ENCODE results near the gene GOLPH3L. TPM values are rescaled to one million over a fixed set of nuclear protein-coding genes. Genes with fewer than 3 reads are reported as not detected.
A peak's percentile ranks its signal among the peaks of the same experiment; 100 is the strongest.

GOLPH3L gene
- total and polyA plus RNA-seq, 2 donors (not counting 1 experiment from before 2014, with no cell fraction given): 7.4 to 25.3 TPM

DNA sequence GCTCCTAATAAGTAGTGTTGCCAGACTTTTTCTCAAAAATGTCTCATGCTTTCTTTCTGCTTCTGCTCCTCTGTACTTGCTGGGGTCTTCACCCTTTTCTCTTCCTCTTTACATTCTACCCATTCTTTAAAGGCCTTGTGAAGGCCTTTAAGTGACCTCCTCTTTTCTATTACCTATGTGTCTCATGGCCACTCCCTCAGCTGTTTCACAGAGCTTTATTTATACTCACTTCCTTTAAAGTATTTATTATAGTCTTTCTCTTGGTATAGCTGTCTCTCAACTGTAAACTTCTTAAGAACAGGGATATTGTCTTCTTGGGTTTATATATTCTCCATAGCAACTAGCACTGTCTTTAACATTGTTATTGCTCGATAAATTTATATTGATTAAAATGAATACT is 792 bp downstream of the GOLPH3L start:
- Histone ChIP-seq H3K79me2 (ENCODE audit: control insufficient read depth, insufficient read depth, low read length) (peaks cover 13% of the 10 kb centered on the region), H3K9ac (ENCODE audit: low read length) (peak overlapping the region; percentile 91), H3K9me3 (ENCODE audit: control extremely low read depth in 1 of 3, control insufficient read depth in 2 of 3, insufficient read depth in 1 of 3, low read length in 2 of 3) (no peaks in the 10 kb centered on the region), H4K20me1 (ENCODE audit: control insufficient read depth, insufficient read depth, low read length, poor library complexity, severe bottlenecking) (no peaks in the 10 kb centered on the region), H3K27ac (ENCODE audit: low read length in 2 of 2) (peak overlapping the region in 1 of 2 donors; percentile 47), H3K4me1 (ENCODE audit: control insufficient read depth in 2 of 2, insufficient read depth in 2 of 2, low read length in 2 of 2) (peaks cover 4 to 11% of the 10 kb centered on the region in 2 donors), H2AFZ (ENCODE audit: insufficient read depth, low read depth, low read length, poor library complexity, severe bottlenecking) (no peak overlapping the region), H3K27me3 (replicated peaks in 1 of 4; ENCODE audit: control extremely low read depth in 1 of 4, control insufficient read depth in 3 of 4, insufficient read depth in 4 of 4, low read length in 3 of 4) (no peaks in the 10 kb centered on the region), H3K36me3 (replicated peaks in 1 of 2; ENCODE audit: control extremely low read depth in 1 of 2, control insufficient read depth in 1 of 2, extremely low read depth in 1 of 2, insufficient read depth in 2 of 2, low read length in 1 of 2) (peaks cover 5 to 17% of the 10 kb centered on the region in 2 experiments), H3K4me3 (ENCODE audit: control extremely low read depth in 1 of 5, extremely low read depth in 1 of 5, insufficient read depth in 1 of 5, low read depth in 2 of 5, low read length in 4 of 5) (peak overlapping the region; percentile 17 to 99 (median 88)), H3K4me2 (replicated peaks; ENCODE audit: low read depth, low read length, poor library complexity, severe bottlenecking) (peak overlapping the region; percentile 79)
- ATAC-seq (ENCODE audit: low read depth) (no peak), DNase-seq (peak; percentile 12)
- Mint-ChIP-seq H3K4me3 (peak overlapping the region; percentile 100), H3K27me3 (no peaks in the 10 kb centered on the region), H3K27ac (peak overlapping the region; percentile 33), H3K9me3 (ENCODE audit: insufficient read depth) (no peaks in the 10 kb centered on the region), H3K4me1 (peaks cover 19% of the 10 kb centered on the region)
- intact Hi-C loops (cut with micrococcal nuclease): loop anchor here (2.0 to 5.0 kb wide), 3 partner anchors 67 to 231 kb away; partner anchors contain the start of genes ENSA, FALEC and SETDB1
- TF ChIP-seq EZH2 (IDR thresholded peaks at IDR 0.05; ENCODE audit: borderline replicate concordance, insufficient read depth, low read depth, low read length, poor library complexity, severe bottlenecking): no peak
- no peak for TF ChIP-seq CTCF (IDR thresholded peaks at IDR 0.05)
- no CpG with 5 or more reads among the region's 1 CpG for WGBS (ENCODE audit: insufficient coverage)
- POLR2A ChIA-PET: interaction anchor here (0.6 to 1.6 kb wide), 3 partner anchors 67 to 1003 kb away, joined by 3 to 5 read pairs (median 5); partner anchors contain the start of genes ENSA and MCL1
- CTCF ChIA-PET: interaction anchor here (1.0 to 1.5 kb wide), 7 partner anchors 9 to 300 kb away, joined by 3 to 12 read pairs (median 4); no protein-coding TSS in a partner anchor

DNA sequence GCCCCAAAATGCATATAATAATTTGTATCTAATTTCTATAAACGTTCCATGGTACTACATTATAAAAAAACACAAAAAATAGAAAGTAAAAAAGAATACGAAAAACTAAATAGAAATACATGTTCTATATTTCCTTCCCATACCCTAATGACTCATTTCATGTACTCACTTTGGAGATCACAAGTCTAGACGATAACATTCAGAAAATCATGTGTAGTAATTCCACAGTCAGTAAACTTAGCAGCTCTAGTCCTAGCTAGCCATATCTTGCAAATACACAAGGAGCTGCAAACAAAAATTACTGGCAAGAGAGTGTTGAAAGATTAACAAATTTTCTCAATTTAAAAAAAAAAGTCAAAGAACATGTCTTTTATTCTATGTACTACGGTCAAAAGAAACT is 1.4 kb downstream of the GOLPH3L start:
- ATAC-seq (ENCODE audit: low read depth): no peak
- Mint-ChIP-seq H3K27ac (peak overlapping the region; percentile 37), H3K27me3 (no peaks in the 10 kb centered on the region), H3K4me1 (peaks cover 19% of the 10 kb centered on the region), H3K4me3 (peak overlapping the region; percentile 12), H3K9me3 (ENCODE audit: insufficient read depth) (no peaks in the 10 kb centered on the region)
- TF ChIP-seq CTCF (IDR thresholded peaks at IDR 0.05) (no peak), EZH2 (IDR thresholded peaks at IDR 0.05; ENCODE audit: borderline replicate concordance, insufficient read depth, low read depth, low read length, poor library complexity, severe bottlenecking) (no peak)
- ChIA-PET CTCF (interaction anchor here (1.3 kb wide), 1 partner anchor 20 kb away, joined by 3 read pairs; no protein-coding TSS in a partner anchor), POLR2A (no interaction called here)
- no CpG with 5 or more reads among the region's 4 CpGs for WGBS (ENCODE audit: insufficient coverage)
- intact Hi-C loops (cut with micrococcal nuclease): loop anchor here (5.0 kb wide), 1 partner anchor 178 kb away; the partner anchor contains the start of gene FALEC
- H3K4me3 ChIP-seq (ENCODE audit: control extremely low read depth in 1 of 5, extremely low read depth in 1 of 5, insufficient read depth in 1 of 5, low read depth in 2 of 5, low read length in 4 of 5): no peak overlapping the region
- no peak for DNase-seq
- peaks cover 13% of the 10 kb centered on the region for H3K79me2 ChIP-seq (ENCODE audit: control insufficient read depth, insufficient read depth, low read length)
- H3K36me3 ChIP-seq (replicated peaks in 1 of 2; ENCODE audit: control extremely low read depth in 1 of 2, control insufficient read depth in 1 of 2, extremely low read depth in 1 of 2, insufficient read depth in 2 of 2, low read length in 1 of 2): peaks cover 5 to 17% of the 10 kb centered on the region in 2 experiments
- no peaks in the 10 kb centered on the region for H4K20me1 ChIP-seq (ENCODE audit: control insufficient read depth, insufficient read depth, low read length, poor library complexity, severe bottlenecking)
- peaks cover 4 to 11% of the 10 kb centered on the region in 2 donors for H3K4me1 ChIP-seq (ENCODE audit: control insufficient read depth in 2 of 2, insufficient read depth in 2 of 2, low read length in 2 of 2)
- H2AFZ ChIP-seq (ENCODE audit: insufficient read depth, low read depth, low read length, poor library complexity, severe bottlenecking): no peak overlapping the region
- no peak overlapping the region for H3K27ac ChIP-seq (ENCODE audit: low read length in 2 of 2)
- no peaks in the 10 kb centered on the region for H3K9me3 ChIP-seq (ENCODE audit: control extremely low read depth in 1 of 3, control insufficient read depth in 2 of 3, insufficient read depth in 1 of 3, low read length in 2 of 3)
- H3K4me2 ChIP-seq (replicated peaks; ENCODE audit: low read depth, low read length, poor library complexity, severe bottlenecking): no peak overlapping the region
- H3K9ac ChIP-seq (ENCODE audit: low read length): no peak overlapping the region
- H3K27me3 ChIP-seq (replicated peaks in 1 of 4; ENCODE audit: control extremely low read depth in 1 of 4, control insufficient read depth in 3 of 4, insufficient read depth in 4 of 4, low read length in 3 of 4): no peaks in the 10 kb centered on the region
